Neural cell (in vitro differentiated cells): ENCODE measurements around the gene SPAG6.

Source experiments
- EP300 ChIP-seq: fragments of 450-650 bp; conservative IDR thresholded peaks from 2 replicates; pipeline ENCODE4 v1.6.1; 2014; ENCODE audit warnings: antibody characterized with exemption, mild to moderate bottlenecking, moderate library complexity; ENCODE audit not compliant: poor library complexity, severe bottlenecking
- EZH2 ChIP-seq: fragments of 200-600, 300-800 bp; shearing (Covaris generic), sonication (generic); IDR thresholded peaks from 2 replicates; pipeline ENCODE4 v1.6.1; 2014; ENCODE audit warnings: antibody characterized with exemption, low read length, borderline replicate concordance, mild to moderate bottlenecking; ENCODE audit not compliant: insufficient read depth, poor library complexity, severe bottlenecking
- POLR2AphosphoS5 ChIP-seq: IDR thresholded peaks from 2 replicates; pipeline ENCODE4 v1.6.1; 2012
- RAD21 ChIP-seq: fragments of 450-650 bp; conservative IDR thresholded peaks from 2 replicates; pipeline ENCODE4 v1.6.1; 2014; ENCODE audit warnings: antibody characterized with exemption, mild to moderate bottlenecking, moderate library complexity
- REST ChIP-seq: IDR thresholded peaks from 2 replicates; pipeline ENCODE4 v1.6.1; 2012; ENCODE audit warnings: borderline replicate concordance
- SMC3 ChIP-seq: fragments of 450-650 bp; conservative IDR thresholded peaks from 2 replicates; pipeline ENCODE4 v1.6.1; 2014; ENCODE audit warnings: antibody characterized with exemption, mild to moderate bottlenecking, moderate library complexity; ENCODE audit not compliant: poor library complexity
- TAF1 ChIP-seq: IDR thresholded peaks from 2 replicates; pipeline ENCODE4 v1.6.1; 2012; ENCODE audit warnings: low read depth
- TF ChIP-seq, protein P1 (sequence below): fragments of 450-650 bp; IDR thresholded peaks from 2 replicates; pipeline ENCODE4 v1.5.1; 2014; ENCODE audit warnings: antibody characterized with exemption, mild to moderate bottlenecking, moderate library complexity; ENCODE audit not compliant: poor library complexity, severe bottlenecking

GRCh38 chr10:22386503-22386902 is 41.2 kb downstream of the SPAG6 start:
- TF ChIP-seq SMC3: no peak
- TF ChIP-seq, protein P1, sequence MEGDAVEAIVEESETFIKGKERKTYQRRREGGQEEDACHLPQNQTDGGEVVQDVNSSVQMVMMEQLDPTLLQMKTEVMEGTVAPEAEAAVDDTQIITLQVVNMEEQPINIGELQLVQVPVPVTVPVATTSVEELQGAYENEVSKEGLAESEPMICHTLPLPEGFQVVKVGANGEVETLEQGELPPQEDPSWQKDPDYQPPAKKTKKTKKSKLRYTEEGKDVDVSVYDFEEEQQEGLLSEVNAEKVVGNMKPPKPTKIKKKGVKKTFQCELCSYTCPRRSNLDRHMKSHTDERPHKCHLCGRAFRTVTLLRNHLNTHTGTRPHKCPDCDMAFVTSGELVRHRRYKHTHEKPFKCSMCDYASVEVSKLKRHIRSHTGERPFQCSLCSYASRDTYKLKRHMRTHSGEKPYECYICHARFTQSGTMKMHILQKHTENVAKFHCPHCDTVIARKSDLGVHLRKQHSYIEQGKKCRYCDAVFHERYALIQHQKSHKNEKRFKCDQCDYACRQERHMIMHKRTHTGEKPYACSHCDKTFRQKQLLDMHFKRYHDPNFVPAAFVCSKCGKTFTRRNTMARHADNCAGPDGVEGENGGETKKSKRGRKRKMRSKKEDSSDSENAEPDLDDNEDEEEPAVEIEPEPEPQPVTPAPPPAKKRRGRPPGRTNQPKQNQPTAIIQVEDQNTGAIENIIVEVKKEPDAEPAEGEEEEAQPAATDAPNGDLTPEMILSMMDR: no peak
- TF ChIP-seq EZH2: no peak
- TF ChIP-seq POLR2AphosphoS5: no peak
- TF ChIP-seq RAD21: no peak
- TF ChIP-seq TAF1: no peak
- no peak for TF ChIP-seq REST
- TF ChIP-seq EP300: no peak
